ENCODE data around the gene DUOX1.
A peak's percentile ranks its signal among the peaks of the same experiment; 100 is the strongest.

The DUOX1 gene

DNA sequence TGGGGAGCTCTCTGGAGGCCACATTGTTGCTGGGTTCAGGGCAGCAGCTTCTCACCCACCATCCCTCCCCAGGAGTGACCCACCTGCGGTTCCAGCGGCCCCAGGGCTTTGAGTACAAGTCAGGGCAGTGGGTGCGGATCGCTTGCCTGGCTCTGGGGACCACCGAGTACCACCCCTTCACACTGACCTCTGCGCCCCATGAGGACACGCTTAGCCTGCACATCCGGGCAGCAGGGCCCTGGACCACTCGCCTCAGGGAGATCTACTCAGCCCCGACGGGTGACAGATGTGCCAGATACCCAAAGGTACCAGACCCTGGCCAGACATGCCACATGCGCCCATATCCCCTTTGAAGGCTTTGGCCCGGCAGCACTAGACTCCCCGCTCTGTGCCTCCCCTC lies 31.9 kb downstream of the DUOX1 start:
- peaks cover 16% of the 10 kb centered on the region for H3K4me1 ChIP-seq (ENCODE audit: control insufficient read depth, insufficient read depth, low read length)
- H3K9me3 ChIP-seq (ENCODE audit: control insufficient read depth, insufficient read depth, low read depth, low read length) = no peaks in the 10 kb centered on the region
- H3K9ac ChIP-seq (ENCODE audit: low read length) = no peak overlapping the region
- no peaks in the 10 kb centered on the region for H3K36me3 ChIP-seq (ENCODE audit: control insufficient read depth, insufficient read depth, low read length)
- no peaks in the 10 kb centered on the region for H3K27me3 ChIP-seq (ENCODE audit: control insufficient read depth, insufficient read depth, low read length)
- no peak overlapping the region for H3K27ac ChIP-seq (ENCODE audit: low read depth, low read length)
- H3K4me3 ChIP-seq (ENCODE audit: low read depth, low read length) = no peak overlapping the region

DNA sequence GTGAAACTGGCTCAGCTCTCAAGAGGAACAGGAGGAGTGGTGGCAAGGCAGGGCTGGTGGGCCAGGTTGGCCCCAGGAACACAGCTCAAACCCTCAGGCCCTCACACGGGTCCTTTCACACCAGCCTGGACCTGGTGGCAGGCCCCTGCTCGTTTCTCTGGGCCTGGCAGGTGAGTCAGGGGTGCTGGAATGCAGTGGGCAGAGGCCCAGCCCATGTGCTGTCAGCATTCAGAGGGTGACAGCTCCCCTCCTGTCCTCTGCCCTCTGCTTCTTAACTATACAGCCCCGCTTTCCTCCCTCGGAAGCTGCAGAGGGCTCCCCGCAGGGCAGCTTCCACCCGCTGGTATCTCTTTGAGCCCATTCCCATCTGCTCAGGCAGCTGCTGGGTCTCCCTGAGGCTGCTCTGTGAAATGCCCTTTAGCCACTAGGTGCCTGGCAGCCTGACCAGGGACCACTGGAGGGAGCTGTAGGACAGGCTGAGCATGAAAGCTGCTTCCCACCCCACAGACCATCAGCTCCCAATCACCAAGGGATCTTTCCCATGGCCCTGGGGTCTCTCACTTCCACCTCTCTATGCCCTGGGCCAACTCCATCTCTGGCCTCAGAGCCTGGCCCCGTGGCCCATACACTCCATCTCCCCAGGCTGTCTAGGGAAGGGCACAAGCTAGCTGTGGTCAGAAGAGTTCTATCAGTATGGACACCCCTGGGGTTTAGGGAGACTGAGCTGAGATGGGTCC lies 33.1 kb downstream of the DUOX1 start:
- Histone ChIP-seq H3K9ac (ENCODE audit: low read length) (no peak overlapping the region), H3K9me3 (ENCODE audit: control insufficient read depth, insufficient read depth, low read depth, low read length) (no peaks in the 10 kb centered on the region), H3K4me1 (ENCODE audit: control insufficient read depth, insufficient read depth, low read length) (peaks cover 16% of the 10 kb centered on the region), H3K27me3 (ENCODE audit: control insufficient read depth, insufficient read depth, low read length) (no peaks in the 10 kb centered on the region), H3K4me3 (ENCODE audit: low read depth, low read length) (no peak overlapping the region), H3K36me3 (ENCODE audit: control insufficient read depth, insufficient read depth, low read length) (no peaks in the 10 kb centered on the region), H3K27ac (ENCODE audit: low read depth, low read length) (no peak overlapping the region)

DNA sequence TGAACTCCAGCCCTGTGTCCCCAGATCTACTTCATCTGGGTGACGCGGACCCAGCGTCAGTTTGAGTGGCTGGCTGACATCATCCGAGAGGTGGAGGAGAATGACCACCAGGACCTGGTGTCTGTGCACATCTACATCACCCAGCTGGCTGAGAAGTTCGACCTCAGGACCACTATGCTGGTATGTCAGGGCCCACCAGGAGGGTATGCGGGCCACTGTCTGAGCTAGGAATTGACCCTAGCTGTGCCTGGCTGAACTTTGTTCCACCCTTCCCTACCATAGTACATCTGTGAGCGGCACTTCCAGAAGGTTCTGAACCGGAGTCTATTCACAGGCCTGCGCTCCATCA lies 33.7 kb downstream of the DUOX1 start:
- Histone ChIP-seq H3K27me3 (ENCODE audit: control insufficient read depth, insufficient read depth, low read length) (no peaks in the 10 kb centered on the region), H3K36me3 (ENCODE audit: control insufficient read depth, insufficient read depth, low read length) (no peaks in the 10 kb centered on the region), H3K9me3 (ENCODE audit: control insufficient read depth, insufficient read depth, low read depth, low read length) (no peaks in the 10 kb centered on the region), H3K4me1 (ENCODE audit: control insufficient read depth, insufficient read depth, low read length) (peaks cover 17% of the 10 kb centered on the region), H3K9ac (ENCODE audit: low read length) (no peak overlapping the region), H3K4me3 (ENCODE audit: low read depth, low read length) (no peak overlapping the region), H3K27ac (ENCODE audit: low read depth, low read length) (no peak overlapping the region)

DNA sequence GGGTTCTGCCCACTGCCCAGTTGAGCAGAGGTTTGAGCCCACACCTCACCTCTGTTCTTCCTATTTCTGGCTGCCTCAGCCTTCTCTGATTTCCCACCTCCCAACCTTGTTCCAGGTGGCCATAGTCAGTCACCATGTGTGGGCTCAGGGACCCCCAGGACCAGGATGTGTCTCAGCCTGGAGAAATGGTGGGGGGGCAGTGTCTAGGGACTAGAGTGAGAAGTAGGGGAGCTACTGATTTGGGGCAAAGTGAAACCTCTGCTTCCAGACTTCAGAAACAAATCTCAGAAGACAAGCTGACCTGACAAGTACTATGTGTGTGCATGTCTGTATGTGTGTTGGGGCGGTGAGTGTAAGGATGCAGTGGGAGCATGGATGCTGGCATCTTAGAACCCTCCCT lies 35.1 kb downstream of the DUOX1 start:
- H3K9me3 ChIP-seq (ENCODE audit: control insufficient read depth, insufficient read depth, low read depth, low read length) = no peaks in the 10 kb centered on the region

DNA sequence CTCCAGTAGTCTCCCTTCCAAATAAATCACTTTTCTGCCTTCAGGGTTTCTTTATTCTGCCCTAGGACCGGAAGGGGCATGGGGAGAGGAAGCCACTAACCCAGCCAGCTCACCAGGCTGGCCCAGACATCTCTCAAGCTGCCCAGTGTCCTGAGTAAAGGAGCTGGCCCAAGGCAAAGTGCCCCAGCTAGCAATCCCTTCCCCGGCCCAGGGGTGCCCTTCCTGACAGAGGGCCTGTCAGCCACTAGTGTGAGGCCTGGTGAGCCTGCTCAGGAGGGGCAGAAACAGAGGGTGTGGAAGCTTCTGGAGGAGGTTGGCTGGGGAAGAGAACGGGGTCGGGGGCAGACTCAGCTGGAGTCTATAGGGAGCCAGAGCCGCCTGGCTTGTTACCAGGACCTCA lies 35.7 kb downstream of the DUOX1 start:
- Histone ChIP-seq H3K4me1 (ENCODE audit: control insufficient read depth, insufficient read depth, low read length) (peaks cover 34% of the 10 kb centered on the region), H3K9ac (ENCODE audit: low read length) (no peak overlapping the region), H3K9me3 (ENCODE audit: control insufficient read depth, insufficient read depth, low read depth, low read length) (no peaks in the 10 kb centered on the region), H3K27ac (ENCODE audit: low read depth, low read length) (no peak overlapping the region), H3K27me3 (ENCODE audit: control insufficient read depth, insufficient read depth, low read length) (no peaks in the 10 kb centered on the region), H3K36me3 (ENCODE audit: control insufficient read depth, insufficient read depth, low read length) (no peaks in the 10 kb centered on the region), H3K4me3 (ENCODE audit: low read depth, low read length) (no peak overlapping the region)

More for the DNA sequence above, 35.1 kb downstream of the DUOX1 start:
- peaks cover 31% of the 10 kb centered on the region for H3K4me1 ChIP-seq (ENCODE audit: control insufficient read depth, insufficient read depth, low read length)
- H3K36me3 ChIP-seq (ENCODE audit: control insufficient read depth, insufficient read depth, low read length) = no peaks in the 10 kb centered on the region
- no peak overlapping the region for H3K9ac ChIP-seq (ENCODE audit: low read length)
- no peak overlapping the region for H3K4me3 ChIP-seq (ENCODE audit: low read depth, low read length)
- no peaks in the 10 kb centered on the region for H3K27me3 ChIP-seq (ENCODE audit: control insufficient read depth, insufficient read depth, low read length)
- no peak overlapping the region for H3K27ac ChIP-seq (ENCODE audit: low read depth, low read length)

DNA sequence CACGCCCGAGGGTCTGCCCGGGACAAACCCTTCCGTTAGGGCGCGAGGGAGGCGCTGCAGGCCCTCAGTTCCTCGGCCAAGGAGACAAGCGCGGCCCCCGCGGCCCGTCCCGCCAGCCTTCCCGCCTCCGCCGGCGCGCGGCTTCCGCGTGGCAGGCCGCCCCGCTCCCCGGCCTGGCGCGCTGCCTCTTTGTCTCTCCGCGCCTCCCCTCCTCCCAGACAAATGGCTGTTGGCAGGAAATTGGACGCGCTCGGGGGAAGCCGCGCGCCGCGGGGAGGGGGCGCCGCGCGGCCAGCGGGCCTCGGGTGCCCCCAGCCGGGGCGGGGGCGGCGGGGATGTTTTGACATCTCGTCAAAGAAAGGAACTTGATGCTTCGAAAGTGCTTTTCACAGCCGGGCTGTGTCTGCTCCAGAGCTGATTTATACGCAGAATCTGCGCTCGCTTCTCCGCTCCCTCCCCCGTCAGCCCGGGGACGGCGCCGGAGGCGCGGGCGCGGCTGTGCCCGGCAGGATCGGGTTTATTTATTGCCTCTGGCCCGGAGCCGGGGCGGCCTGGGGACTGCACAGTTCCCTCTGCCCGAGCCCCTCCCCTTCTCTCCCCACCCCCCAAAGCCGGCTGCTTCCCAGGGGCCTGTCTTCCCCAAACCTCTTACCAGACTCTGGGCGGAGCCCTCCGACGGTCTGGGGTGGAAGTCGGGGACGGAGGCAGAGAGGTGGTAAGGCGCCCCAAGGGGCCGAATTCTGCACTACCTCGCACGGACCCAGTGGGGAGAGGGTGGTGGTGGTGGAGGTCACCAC lies 37.2 kb downstream of the DUOX1 start:
- H3K27ac ChIP-seq (ENCODE audit: low read depth, low read length) = peak overlapping the region; percentile 82
- H3K9me3 ChIP-seq (ENCODE audit: control insufficient read depth, insufficient read depth, low read depth, low read length) = no peaks in the 10 kb centered on the region
- H3K9ac ChIP-seq (ENCODE audit: low read length) = peak overlapping the region; percentile 93
- peaks cover 8% of the 10 kb centered on the region; the same call in 1 of the 2 replicates for H3K36me3 ChIP-seq (ENCODE audit: control insufficient read depth, insufficient read depth, low read length)
- H3K4me1 ChIP-seq (ENCODE audit: control insufficient read depth, insufficient read depth, low read length) = peaks cover 34% of the 10 kb centered on the region
- H3K27me3 ChIP-seq (ENCODE audit: control insufficient read depth, insufficient read depth, low read length) = no peaks in the 10 kb centered on the region
- peak overlapping the region; percentile 60 for H3K4me3 ChIP-seq (ENCODE audit: low read depth, low read length)

DNA sequence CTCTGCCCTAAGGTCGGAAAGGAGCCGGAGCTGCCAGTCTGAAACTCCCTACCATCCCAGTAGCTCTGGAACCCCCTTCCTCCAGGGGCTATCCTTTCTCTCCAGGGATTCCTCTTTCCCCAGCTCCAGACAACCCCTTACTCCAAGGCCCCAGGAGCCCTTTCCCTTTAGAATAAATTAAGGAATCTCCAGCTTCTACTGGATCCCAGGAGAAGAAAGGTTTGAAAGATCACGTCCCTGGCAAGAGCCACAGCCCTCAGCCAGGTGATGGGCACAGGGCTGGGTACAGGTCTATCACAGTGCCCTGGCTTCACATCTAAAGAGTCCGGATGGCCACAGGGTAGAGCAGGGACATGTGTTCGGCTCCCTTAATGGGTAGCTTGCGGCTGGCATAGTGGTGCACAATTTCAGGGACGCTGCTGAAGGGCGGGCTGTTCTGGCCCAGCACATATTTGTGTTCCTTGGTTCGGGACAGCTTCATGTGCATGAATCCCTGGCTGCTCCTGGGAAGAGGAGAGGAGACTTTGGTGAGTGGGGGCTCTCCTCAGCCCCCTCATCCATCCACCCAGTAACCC lies 37.9 kb downstream of the DUOX1 start:
- H3K27me3 ChIP-seq (ENCODE audit: control insufficient read depth, insufficient read depth, low read length) = no peaks in the 10 kb centered on the region
- H3K4me3 ChIP-seq (ENCODE audit: low read depth, low read length) = peak overlapping the region; percentile 60
- peak overlapping the region; percentile 5 for H3K9ac ChIP-seq (ENCODE audit: low read length)
- peaks cover 29% of the 10 kb centered on the region for H3K4me1 ChIP-seq (ENCODE audit: control insufficient read depth, insufficient read depth, low read length)
- H3K9me3 ChIP-seq (ENCODE audit: control insufficient read depth, insufficient read depth, low read depth, low read length) = no peaks in the 10 kb centered on the region
- peaks cover 8% of the 10 kb centered on the region; the same call in 1 of the 2 replicates for H3K36me3 ChIP-seq (ENCODE audit: control insufficient read depth, insufficient read depth, low read length)
- peak overlapping the region; percentile 82; the same call in 1 of the 2 replicates for H3K27ac ChIP-seq (ENCODE audit: low read depth, low read length)

DNA sequence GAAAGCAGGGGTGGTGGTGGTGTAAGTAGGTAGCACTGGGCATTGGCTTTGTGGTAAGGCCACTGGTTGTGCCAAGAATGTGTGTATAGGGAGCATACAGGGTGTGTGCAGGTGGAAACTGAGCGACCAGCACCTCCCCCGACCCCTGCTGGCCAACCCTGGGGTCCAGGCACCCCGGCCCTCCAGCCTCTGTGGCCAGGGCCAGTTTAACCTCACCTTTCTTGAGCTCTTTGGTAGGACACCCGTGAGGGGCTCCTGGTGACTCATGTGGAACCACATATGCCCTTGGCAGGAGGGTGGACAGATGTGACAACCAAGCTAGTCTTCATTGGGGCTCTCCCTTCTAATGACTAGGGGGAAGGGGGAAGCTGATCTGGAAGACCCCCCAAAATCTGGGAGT lies 38.5 kb downstream of the DUOX1 start:
- Histone ChIP-seq H3K9me3 (ENCODE audit: control insufficient read depth, insufficient read depth, low read depth, low read length) (no peaks in the 10 kb centered on the region), H3K9ac (ENCODE audit: low read length) (no peak overlapping the region), H3K4me3 (ENCODE audit: low read depth, low read length) (no peak overlapping the region), H3K27me3 (ENCODE audit: control insufficient read depth, insufficient read depth, low read length) (no peaks in the 10 kb centered on the region), H3K36me3 (ENCODE audit: control insufficient read depth, insufficient read depth, low read length) (peaks cover 8% of the 10 kb centered on the region; the same call in 1 of the 2 replicates), H3K27ac (ENCODE audit: low read depth, low read length) (no peak overlapping the region), H3K4me1 (ENCODE audit: control insufficient read depth, insufficient read depth, low read length) (peaks cover 27% of the 10 kb centered on the region)

DNA sequence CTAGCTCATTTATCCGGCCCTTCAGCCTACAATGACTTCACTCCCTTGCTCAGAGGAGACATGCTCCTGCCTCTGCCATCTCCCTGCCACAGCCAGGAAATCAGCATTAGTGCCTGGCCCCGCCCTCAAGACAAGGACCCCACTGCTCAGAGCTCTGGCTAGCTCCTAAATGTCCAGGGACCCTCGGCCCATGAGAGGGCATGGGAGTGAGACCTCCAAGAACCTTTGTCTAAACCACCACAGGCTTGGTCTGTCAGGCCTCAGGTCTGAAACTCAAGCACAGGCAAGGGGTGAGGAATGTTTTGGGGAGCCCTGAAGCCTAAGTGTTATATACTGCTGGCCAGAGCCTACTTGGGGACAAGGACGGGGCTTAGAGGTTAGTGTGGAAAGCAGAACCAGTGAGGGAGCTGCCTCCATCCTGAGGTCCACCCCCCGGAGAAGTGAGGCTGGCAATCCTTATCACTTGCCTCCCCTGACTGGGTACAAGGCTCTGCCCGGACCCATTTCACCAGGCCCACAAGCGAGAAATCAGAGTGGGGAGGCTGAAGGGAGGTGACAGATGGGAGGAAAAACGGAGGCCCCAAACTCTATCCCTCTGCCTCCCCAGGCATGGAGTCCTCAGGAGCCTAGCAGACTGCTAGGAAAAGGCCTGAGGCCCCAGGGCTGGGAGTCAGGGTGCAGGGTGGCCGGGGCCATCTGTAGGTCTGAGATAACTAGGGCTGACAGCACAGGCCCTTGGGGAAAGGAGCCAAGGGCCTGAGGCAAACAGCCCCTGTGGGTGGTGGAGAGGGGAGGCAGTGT lies 39.2 kb downstream of the DUOX1 start:
- Histone ChIP-seq H3K36me3 (ENCODE audit: control insufficient read depth, insufficient read depth, low read length) (peaks cover 12% of the 10 kb centered on the region; the same call in 1 of the 2 replicates), H3K4me1 (ENCODE audit: control insufficient read depth, insufficient read depth, low read length) (peaks cover 27% of the 10 kb centered on the region), H3K9me3 (ENCODE audit: control insufficient read depth, insufficient read depth, low read depth, low read length) (no peaks in the 10 kb centered on the region), H3K27me3 (ENCODE audit: control insufficient read depth, insufficient read depth, low read length) (no peaks in the 10 kb centered on the region), H3K4me3 (ENCODE audit: low read depth, low read length) (no peak overlapping the region), H3K9ac (ENCODE audit: low read length) (no peak overlapping the region), H3K27ac (ENCODE audit: low read depth, low read length) (peak overlapping the region; percentile 5; the same call in 1 of the 2 replicates)

DNA sequence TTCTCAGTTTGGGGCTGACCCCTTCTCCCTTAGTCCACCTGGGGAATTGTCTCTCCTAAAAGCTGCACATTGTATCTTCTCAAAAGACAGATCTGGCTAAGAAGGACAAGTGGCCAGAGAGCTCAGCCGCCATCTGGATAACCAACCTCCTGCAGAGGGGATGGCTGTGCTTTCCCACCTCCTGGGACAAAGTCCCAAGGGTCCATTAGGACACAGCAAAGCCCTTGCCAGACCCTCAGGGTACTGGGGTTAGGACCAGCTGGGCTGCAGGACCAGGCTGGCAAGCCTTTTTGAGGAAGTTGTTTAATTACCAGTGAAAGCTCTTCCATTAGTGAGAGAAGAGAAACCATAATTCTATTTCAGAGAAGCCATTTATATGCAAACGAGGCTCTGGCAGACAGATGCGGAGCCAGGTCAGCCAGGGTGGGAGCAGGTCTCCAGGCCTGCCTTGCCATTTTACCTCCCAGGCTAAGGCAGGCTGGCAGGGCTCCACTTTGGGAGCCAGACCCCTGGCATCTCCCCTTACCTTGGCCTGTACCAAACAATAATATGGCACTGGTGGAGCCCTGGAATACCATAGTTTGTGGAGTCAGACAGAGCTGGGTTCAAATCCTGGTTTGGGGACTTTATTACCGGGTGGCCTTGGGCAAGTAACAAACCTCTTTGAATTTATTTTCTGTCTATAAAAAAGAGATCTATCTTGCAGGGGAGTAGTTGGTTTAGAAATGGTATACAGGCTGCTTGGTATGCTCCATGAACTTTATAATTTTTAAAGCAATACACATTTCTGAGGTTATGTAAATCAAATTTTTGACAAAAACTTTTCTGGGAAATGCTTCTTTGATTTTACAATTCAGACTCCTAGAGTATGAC lies 40.0 kb downstream of the DUOX1 start:
- Histone ChIP-seq H3K27me3 (ENCODE audit: control insufficient read depth, insufficient read depth, low read length) (no peaks in the 10 kb centered on the region), H3K9me3 (ENCODE audit: control insufficient read depth, insufficient read depth, low read depth, low read length) (no peaks in the 10 kb centered on the region), H3K4me3 (ENCODE audit: low read depth, low read length) (no peak overlapping the region), H3K4me1 (ENCODE audit: control insufficient read depth, insufficient read depth, low read length) (peaks cover 27% of the 10 kb centered on the region), H3K9ac (ENCODE audit: low read length) (no peak overlapping the region), H3K27ac (ENCODE audit: low read depth, low read length) (peak overlapping the region; percentile 5; the same call in 1 of the 2 replicates), H3K36me3 (ENCODE audit: control insufficient read depth, insufficient read depth, low read length) (peaks cover 18% of the 10 kb centered on the region)
